Central memory CD4-positive, alpha-beta T cell (primary cell): Measurements from ENCODE around the gene SHC1.

Experiments used
- DNase-seq: peaks from one replicate; pipeline ENCODE4 v3.0.0; 2022

SHC1 gene

GRCh38 chr1:154973344-154974101, 3.0 kb upstream of the SHC1 start:
- DNase-seq, result peak; percentile 85

DNA sequence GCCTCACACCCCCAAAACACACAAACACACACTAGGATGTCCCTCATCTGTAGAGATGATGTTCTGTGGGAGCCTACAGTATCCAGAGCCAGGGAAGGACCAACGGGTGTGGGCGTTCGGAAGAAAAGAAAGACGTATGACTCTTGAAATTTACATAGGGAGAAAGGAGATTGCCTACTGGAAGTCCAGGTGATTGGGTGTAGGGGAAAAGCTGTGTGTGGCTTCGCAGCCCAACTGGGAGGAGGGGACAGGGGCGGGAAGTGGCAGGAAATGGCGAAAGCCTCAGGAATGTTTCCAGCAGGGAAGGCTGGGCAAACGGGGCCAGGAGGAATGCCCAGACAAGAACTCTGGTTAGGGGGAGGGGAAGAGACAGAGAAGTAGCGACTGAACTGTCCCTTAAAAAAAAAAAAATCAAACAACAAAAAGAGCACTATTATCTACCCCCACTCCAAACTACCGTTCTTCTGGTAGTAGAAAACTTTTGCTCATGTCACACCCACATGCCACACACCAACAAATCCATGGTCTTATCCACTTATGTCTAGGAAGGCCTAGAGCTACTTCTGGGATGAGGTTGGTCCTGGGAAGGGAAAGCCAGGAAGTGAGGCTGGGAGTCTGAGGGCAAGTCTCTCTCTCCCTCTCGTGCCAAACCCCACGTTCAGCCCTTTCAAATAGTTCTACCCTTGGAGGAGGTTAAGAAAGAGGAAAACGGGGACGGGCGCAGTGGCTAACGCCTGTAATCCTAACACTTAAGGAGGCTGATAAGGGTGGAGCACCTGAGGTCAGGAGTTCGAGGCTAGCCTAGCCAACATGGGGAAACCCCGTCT, 2.2 kb upstream of the SHC1 start:
- DNase-seq, result no peak

- DNase-seq, result no peak
Observed at GRCh38 chr1:154972213-154972516, 1.6 kb upstream of the SHC1 start.

GRCh38 chr1:154971341-154971998, 923 bp upstream of the SHC1 start:
- no peak for DNase-seq

- DNase-seq, result no peak
Observed at GRCh38 chr1:154969860-154970452, 591 bp downstream of the SHC1 start.

GRCh38 chr1:154969246-154969645, 1.3 kb downstream of the SHC1 start:
- DNase-seq, result no peak

GRCh38 chr1:154968731-154969130, 1.8 kb downstream of the SHC1 start:
- DNase-seq, result no peak

DNA sequence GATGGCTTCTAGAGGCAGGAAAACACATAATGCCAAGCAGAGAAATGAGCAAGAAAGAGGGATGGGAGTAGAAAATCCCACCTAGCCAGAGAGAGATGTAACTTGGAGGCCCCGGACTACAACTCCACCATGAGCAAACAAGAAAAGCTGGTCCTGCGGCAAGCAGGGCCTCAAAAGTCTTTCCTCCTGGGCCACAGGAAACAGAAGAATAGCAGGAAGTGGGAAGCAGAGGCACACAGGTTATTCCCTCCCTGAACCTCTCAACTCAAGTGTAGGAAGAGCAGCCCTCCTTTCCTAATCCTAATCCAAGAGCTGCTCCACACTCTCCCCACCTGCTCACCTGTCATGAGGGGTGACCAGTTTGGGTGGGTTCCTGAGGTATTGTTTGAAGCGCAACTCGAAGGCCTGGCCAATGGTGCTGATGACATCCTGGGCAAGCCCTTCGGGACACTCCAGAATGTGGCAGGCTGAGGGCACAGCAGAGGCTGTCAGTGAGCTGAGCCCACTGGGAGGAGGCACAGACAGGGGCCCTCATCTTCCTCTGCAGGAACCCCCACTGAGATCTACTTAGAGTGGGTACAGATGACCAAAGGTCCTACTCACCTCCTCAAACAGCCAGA, 3.1 kb downstream of the SHC1 start:
- DNase-seq, result no peak

DNA sequence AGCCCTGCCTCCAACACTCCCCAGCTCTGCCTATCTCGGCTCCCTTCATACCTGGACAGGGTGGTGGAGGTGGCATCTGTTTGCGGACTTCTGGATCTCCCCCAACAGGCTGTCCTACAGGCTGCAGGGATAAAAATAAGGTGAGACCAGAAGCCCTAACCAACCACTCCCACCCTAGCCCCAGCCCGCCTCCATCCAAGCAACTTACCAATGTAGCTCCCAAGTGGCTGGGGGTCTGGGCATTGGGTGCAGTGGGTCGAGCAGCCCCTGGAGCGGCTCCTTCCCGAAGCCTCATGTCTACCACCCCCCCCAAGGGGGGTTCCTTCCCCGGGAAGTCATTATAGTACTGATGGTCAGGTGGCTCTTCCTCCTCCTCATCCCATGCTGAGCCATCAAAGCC, 4.4 kb downstream of the SHC1 start:
- DNase-seq, result no peak

DNA sequence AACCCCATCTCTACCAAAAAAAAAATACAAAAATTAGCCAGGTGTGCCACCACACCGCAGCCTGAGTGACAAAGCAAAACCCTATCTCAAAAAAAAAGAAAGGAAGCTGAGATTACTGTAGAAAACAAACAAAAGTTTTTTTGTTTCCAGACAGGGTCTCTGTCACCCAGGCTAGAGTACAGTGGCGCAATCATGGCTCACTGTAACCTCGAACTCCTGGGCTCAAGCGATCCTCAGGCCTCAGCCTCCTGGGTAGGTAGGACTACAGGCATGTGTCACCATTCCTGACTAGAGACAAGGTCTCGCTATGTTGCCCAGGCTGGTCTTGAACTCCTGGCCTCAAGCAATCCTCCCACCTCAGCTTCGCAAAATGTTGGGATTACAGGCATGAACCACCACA, 6.2 kb downstream of the SHC1 start:
- no peak for DNase-seq

- DNase-seq, result no peak
Observed at GRCh38 chr1:154963643-154964042, 6.9 kb downstream of the SHC1 start.

GRCh38 chr1:154962795-154963330, 7.7 kb downstream of the SHC1 start:
- DNase-seq, result no peak

- no peak for DNase-seq
Observed at GRCh38 chr1:154962156-154962749, 8.3 kb downstream of the SHC1 start.

DNA sequence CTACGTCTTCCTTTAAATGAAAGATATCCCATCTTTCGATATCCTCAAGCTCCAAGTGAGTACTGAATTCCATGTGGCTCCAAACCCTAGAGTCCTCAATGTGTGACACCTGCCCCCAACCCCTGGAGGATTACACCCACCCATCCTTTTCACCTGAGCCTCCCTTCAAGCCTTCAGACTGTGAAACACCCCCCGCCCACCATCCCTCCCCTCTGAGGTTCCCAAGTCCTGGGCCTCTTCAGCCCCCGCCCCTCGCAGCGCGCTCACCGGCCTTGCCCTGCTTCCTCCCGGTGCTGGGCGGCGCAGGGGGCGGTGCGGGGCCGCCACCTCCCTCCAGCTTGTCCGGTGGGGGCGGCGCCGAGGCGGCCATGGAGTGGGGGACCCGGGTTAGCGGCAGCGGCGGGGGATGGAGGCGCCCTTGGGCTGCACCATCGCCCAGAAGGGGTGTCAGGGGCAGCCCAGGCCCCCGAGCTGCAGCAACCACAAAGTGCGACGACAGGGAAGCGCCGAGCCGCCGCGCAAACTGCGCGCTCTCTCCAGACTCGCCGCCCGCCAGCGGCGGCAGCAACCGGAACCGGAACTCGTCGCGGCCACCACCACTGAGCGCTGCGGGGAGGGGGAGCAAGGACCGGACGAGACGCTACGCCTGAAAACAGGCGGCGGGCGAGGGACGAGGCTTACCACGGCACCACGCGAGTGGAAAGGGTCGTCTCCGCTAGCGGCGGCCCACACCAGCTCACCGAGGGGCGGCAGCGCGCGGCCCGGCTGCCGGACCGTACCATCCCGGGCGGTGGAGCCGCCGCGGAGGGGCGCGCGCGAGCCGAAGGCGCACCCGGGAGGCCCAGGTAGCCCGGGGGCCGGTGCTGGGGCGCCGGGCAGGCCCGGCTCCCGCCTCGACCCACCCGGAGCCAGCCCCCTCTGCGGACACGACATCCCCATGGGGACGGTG, 9.1 kb downstream of the SHC1 start, which contains the start of gene PYGO2:
TSS of gene PYGO2 (minus strand) at position 576 of the 949 bp plus-strand sequence. CDS start at position 370, 206 bp downstream.
- peak; percentile 79 for DNase-seq

GRCh38 chr1:154960446-154961136, 10.0 kb downstream of the SHC1 start:
- DNase-seq, result no peak

DNA sequence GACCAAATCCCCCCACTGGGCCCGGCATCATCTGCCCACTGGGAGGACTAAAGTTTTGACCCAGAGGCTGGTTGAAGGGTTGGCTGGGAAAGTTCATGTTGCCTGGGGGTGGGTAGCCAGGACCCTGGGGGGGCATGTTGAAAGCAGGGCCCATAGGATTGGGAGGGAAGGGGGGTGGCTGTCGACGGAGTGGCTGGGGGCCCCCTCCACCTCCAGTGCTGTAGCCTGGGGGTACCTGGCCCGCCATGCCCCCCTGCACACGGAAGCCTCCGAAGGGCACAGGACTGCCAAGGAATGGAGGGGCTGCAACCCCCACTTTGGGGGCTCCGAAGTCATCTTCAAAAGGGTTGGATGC, 11.1 kb downstream of the SHC1 start:
- DNase-seq, result no peak

GRCh38 chr1:154958681-154959425, 11.7 kb downstream of the SHC1 start:
- DNase-seq, result no peak

- no peak for DNase-seq
Observed at GRCh38 chr1:154958036-154958435, 12.5 kb downstream of the SHC1 start.

DNA sequence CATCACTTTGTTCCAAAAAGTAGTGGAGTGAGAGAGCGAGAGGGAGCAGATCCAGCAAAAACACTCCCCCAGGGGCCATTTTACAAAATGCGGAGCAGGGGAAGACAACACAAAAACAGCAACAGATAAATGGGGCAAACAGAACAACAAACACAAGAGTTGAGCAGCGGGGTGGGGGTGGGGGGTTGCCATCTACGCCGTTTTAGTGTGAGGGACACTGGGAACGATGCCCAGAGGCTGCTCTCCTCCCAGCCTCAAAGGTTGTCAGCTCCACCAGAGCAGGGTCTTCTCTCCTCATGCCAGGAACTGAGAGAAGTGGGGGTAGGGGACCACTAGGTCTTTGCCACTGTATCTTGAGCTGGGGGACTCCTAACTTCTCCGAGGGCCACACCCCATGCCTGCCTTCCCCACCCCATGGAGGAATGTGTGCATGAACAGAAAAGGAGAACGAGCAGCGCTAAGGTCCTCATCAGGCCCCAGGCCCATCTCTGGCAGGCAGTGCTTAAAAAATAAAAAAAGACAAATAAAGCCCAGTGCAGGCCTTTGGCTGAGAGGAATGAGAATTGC, 13.4 kb downstream of the SHC1 start:
- DNase-seq, result no peak
